ENCODE measurements around the gene SIGMAR1. TPM values are rescaled to one million over a fixed set of nuclear protein-coding genes. Genes with fewer than 3 reads are reported as not detected.

Gene SIGMAR1
- total and polyA plus RNA-seq, 2 experiments from 2014 or later: 126 to 240 TPM

DNA sequence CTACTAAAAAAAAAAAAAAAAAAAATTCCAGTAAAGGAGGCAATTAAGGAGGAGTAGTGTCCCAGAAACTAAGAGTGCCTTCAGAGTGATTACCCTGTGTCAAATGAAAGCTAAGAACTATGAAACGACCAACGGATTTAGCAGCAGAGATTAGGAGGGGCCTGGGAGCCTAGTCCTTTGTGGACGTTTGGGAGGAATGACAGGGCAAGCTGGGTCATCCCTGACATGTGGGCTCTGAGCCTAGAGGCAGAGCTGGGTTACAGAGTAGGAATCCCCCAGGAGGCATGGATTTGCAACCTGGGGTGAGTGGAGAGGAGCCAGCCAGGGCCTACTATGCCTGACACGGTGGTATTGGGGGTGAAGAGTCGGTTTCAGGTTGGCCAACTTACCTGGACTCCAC, 4.4 kb downstream of the SIGMAR1 start:
- Histone ChIP-seq H3K4me2 (no peak overlapping the region), H3K27me3 (peaks cover 26% of the 10 kb centered on the region), H3K27ac (no peak overlapping the region), H3K4me1 (ENCODE audit: insufficient read depth) (peaks cover 16% of the 10 kb centered on the region), H3K36me3 (replicated peaks; ENCODE audit: insufficient read depth, low read depth) (no peaks in the 10 kb centered on the region), H2AFZ (no peak overlapping the region), H3K79me2 (peaks cover 12% of the 10 kb centered on the region), H4K20me1 (ENCODE audit: insufficient read depth, poor library complexity, severe bottlenecking) (no peaks in the 10 kb centered on the region), H3K9me3 (ENCODE audit: low read depth) (no peaks in the 10 kb centered on the region), H3K4me3 (no peak overlapping the region), H3K9me2 (replicated peaks; ENCODE audit: insufficient read depth) (no peaks in the 10 kb centered on the region)
- DNase-seq (ENCODE audit: low spot score): no peak
- no peak for TF ChIP-seq EZH2phosphoT487 (IDR thresholded peaks at IDR 0.05; ENCODE audit: low read depth, severe bottlenecking, unreplicated experiment)
- TF ChIP-seq EZH2 (IDR thresholded peaks at IDR 0.05; ENCODE audit: borderline replicate concordance): no peak
- TF ChIP-seq, protein P1, sequence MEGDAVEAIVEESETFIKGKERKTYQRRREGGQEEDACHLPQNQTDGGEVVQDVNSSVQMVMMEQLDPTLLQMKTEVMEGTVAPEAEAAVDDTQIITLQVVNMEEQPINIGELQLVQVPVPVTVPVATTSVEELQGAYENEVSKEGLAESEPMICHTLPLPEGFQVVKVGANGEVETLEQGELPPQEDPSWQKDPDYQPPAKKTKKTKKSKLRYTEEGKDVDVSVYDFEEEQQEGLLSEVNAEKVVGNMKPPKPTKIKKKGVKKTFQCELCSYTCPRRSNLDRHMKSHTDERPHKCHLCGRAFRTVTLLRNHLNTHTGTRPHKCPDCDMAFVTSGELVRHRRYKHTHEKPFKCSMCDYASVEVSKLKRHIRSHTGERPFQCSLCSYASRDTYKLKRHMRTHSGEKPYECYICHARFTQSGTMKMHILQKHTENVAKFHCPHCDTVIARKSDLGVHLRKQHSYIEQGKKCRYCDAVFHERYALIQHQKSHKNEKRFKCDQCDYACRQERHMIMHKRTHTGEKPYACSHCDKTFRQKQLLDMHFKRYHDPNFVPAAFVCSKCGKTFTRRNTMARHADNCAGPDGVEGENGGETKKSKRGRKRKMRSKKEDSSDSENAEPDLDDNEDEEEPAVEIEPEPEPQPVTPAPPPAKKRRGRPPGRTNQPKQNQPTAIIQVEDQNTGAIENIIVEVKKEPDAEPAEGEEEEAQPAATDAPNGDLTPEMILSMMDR (IDR thresholded peaks at IDR 0.05; ENCODE audit: poor library complexity): no peak
- 64% methylated on average over 5 of the region's 5 CpGs for WGBS (ENCODE audit: low lambda C conversion rate, missing lambda C conversion rate)

DNA sequence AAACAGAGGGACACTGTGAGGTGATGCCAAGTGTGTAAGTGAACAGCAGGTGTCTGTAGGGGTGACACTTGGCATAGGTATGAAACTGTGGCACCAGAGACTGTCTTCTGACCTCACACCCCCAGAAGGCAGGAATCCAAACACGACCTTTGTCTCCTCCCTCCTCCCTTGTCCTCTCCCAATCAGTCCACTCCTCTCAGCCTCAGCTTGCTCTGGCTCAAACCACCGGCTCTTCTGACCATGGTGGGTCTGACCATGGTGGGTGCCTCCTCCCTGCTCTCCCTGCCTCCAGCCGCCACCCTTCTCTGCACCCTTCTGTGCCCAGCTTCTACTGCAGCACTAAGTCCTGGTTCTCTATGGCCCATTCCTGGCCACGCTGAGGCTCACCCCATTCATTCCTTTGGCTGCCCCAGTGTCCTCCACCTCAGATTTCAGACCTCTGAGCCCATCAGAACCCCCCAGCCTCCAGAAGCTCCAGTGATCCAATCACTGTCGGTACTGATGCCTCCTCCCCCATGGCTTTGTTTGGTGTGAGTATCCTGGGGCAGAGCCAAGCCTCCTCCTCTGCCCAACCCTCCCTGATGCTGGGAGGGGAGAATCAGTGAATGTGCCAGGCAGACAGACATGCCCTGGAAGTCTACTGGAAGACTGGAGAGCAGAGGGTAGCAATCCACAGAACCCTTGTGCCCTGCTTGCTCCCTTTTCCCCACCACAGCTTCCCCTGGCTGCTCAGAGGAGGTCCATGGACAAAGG, 7.0 kb downstream of the SIGMAR1 start:
- Histone ChIP-seq H3K27me3 (peaks cover 52% of the 10 kb centered on the region), H3K79me2 (no peaks in the 10 kb centered on the region), H3K9me3 (ENCODE audit: low read depth) (no peaks in the 10 kb centered on the region), H3K4me1 (ENCODE audit: insufficient read depth) (peaks cover 4% of the 10 kb centered on the region), H3K27ac (no peak overlapping the region), H4K20me1 (ENCODE audit: insufficient read depth, poor library complexity, severe bottlenecking) (no peaks in the 10 kb centered on the region), H3K9me2 (replicated peaks; ENCODE audit: insufficient read depth) (no peaks in the 10 kb centered on the region), H3K36me3 (replicated peaks; ENCODE audit: insufficient read depth, low read depth) (no peaks in the 10 kb centered on the region), H3K4me2 (no peak overlapping the region), H3K4me3 (no peak overlapping the region), H2AFZ (no peak overlapping the region)
- TF ChIP-seq EZH2phosphoT487 (IDR thresholded peaks at IDR 0.05; ENCODE audit: low read depth, severe bottlenecking, unreplicated experiment) (no peak), EZH2 (IDR thresholded peaks at IDR 0.05; ENCODE audit: borderline replicate concordance) (no peak)
- TF ChIP-seq, protein P1 (IDR thresholded peaks at IDR 0.05; ENCODE audit: poor library complexity): no peak
- no peak for DNase-seq (ENCODE audit: low spot score)
- WGBS (ENCODE audit: low lambda C conversion rate, missing lambda C conversion rate): 45% methylated on average over 5 of the region's 5 CpGs

DNA sequence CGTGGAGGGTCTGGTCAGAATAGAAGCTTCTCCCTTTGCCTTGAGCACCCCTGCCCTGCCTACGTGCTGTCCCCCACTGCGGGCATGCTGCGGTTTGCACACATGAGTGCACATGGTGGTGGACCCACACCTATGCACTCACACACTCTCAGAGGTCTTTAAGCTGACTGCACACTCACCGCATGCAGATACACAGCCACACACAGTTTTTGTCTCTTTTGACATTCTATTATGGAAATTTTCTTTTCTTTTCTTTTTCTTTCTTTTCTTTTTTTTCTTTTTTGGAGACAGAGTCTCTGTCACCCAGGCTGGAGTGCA, 8.1 kb downstream of the SIGMAR1 start:
- WGBS (ENCODE audit: low lambda C conversion rate, missing lambda C conversion rate): 48% methylated on average over 5 of the region's 5 CpGs
- H3K9me3 ChIP-seq (ENCODE audit: low read depth): no peaks in the 10 kb centered on the region
- no peaks in the 10 kb centered on the region for H3K79me2 ChIP-seq
- no peak overlapping the region for H3K4me3 ChIP-seq
- no peaks in the 10 kb centered on the region for H3K9me2 ChIP-seq (replicated peaks; ENCODE audit: insufficient read depth)
- no peak for TF ChIP-seq EZH2 (IDR thresholded peaks at IDR 0.05; ENCODE audit: borderline replicate concordance)
- no peak for TF ChIP-seq EZH2phosphoT487 (IDR thresholded peaks at IDR 0.05; ENCODE audit: low read depth, severe bottlenecking, unreplicated experiment)
- TF ChIP-seq, protein P1 (IDR thresholded peaks at IDR 0.05; ENCODE audit: poor library complexity): no peak
- peak overlapping the region; percentile 97 for H3K4me2 ChIP-seq
- DNase-seq (ENCODE audit: low spot score): no peak
- peaks cover 64% of the 10 kb centered on the region for H3K27me3 ChIP-seq
- peaks cover 4% of the 10 kb centered on the region for H3K4me1 ChIP-seq (ENCODE audit: insufficient read depth)
- H3K27ac ChIP-seq: no peak overlapping the region
- no peaks in the 10 kb centered on the region for H4K20me1 ChIP-seq (ENCODE audit: insufficient read depth, poor library complexity, severe bottlenecking)
- H2AFZ ChIP-seq: no peak overlapping the region
- H3K36me3 ChIP-seq (replicated peaks; ENCODE audit: insufficient read depth, low read depth): no peaks in the 10 kb centered on the region
